BLaER1 treated with 17β-estradiol and CSF1 and Interleukin-3, amounts not matched to agents 10 nM and 100 nM (cell line): ENCODE data around the gene FAM3D.

Experiments
- H3K27ac ChIP-seq, 11 experiments: shearing (Covaris generic); formaldehyde crosslinking; 2 replicates each; pipeline ENCODE4 v1.8.1; 2022
- H3K27me3 ChIP-seq, 11 experiments: shearing (Covaris generic); formaldehyde crosslinking; 2 replicates each; pipeline ENCODE4 v1.8.1; 2022
- H3K36me3 ChIP-seq, 11 experiments: shearing (Covaris generic); formaldehyde crosslinking; 2 replicates each; pipeline ENCODE4 v1.8.1; 2022
- H3K4me1 ChIP-seq, 10 experiments: shearing (Covaris generic); formaldehyde crosslinking; 2 replicates each; pipeline ENCODE4 v1.8.1; 2022
- H3K4me2 ChIP-seq, 11 experiments: shearing (Covaris generic); formaldehyde crosslinking; 2 replicates each; pipeline ENCODE4 v1.8.1; 2022
- H3K4me3 ChIP-seq, 10 experiments: shearing (Covaris generic); formaldehyde crosslinking; 2 replicates each; pipeline ENCODE4 v1.8.1; 2022
- H3K9ac ChIP-seq, 11 experiments: shearing (Covaris generic); formaldehyde crosslinking; 2 replicates each; pipeline ENCODE4 v1.8.1; 2022
- H3K9me3 ChIP-seq, 11 experiments: shearing (Covaris generic); formaldehyde crosslinking; replicated peaks in 1 of 11; 2 replicates each; pipeline ENCODE4 v1.8.1; 2022
- H4K20me1 ChIP-seq, 11 experiments: shearing (Covaris generic); formaldehyde crosslinking; 2 replicates each; pipeline ENCODE4 v1.8.1; 2022
- Cebpa-rat ChIP-seq, 11 experiments: shearing (Covaris generic); IDR thresholded peaks; 2 replicates each; pipeline ENCODE4 v1.8.1; 2022

Gene FAM3D

GRCh38 chr3:58637509-58637908, 29.1 kb downstream of the FAM3D start:
- no peaks in the 10 kb centered on the region for H3K9me3 ChIP-seq
- H3K36me3 ChIP-seq: no peaks in the 10 kb centered on the region
- TF ChIP-seq Cebpa-rat (IDR thresholded peaks at IDR 0.05): no peak
- peak overlapping the region in 3 of 11 experiments; percentile 32 to 83 (median 68); a peak in 3 of 22 replicates for H3K27ac ChIP-seq
- H3K4me1 ChIP-seq: peaks cover 15 to 87% (median 66%) of the 10 kb centered on the region in 10 experiments; a peak in 19 of 20 replicates
- H3K4me2 ChIP-seq: peak overlapping the region in 8 of 11 experiments; percentile 74 to 98 (median 87); a peak in 14 of 22 replicates
- 0 out of 22 replicates have a peak, but pooled peaks cover 0 to 6% (median 0%) of the 10 kb centered on the region in 11 experiments for H4K20me1 ChIP-seq
- 0 out of 22 replicates have a peak overlapping the region, but pooled peaks of 2 of the 11 experiments have one; percentile 1 to 18 for H3K9ac ChIP-seq
- H3K4me3 ChIP-seq: no peak overlapping the region
- H3K27me3 ChIP-seq: peaks cover 0 to 8% (median 0%) of the 10 kb centered on the region in 11 experiments; a peak in 2 of 22 replicates

GRCh38 chr3:58635371-58636285, 30.9 kb downstream of the FAM3D start:
- Histone ChIP-seq H3K27ac (peak overlapping the region in 4 of 11 experiments; percentile 49 to 83 (median 72); a peak in 8 of 22 replicates), H3K9me3 (no peaks in the 10 kb centered on the region), H3K9ac (peak overlapping the region in 5 of 11 experiments; percentile 2 to 72 (median 48); a peak in 9 of 22 replicates), H4K20me1 (no peaks in the 10 kb centered on the region), H3K27me3 (peaks cover 0 to 8% (median 0%) of the 10 kb centered on the region in 11 experiments; a peak in 2 of 22 replicates), H3K4me2 (peak overlapping the region; percentile 35 to 98 (median 79)), H3K36me3 (no peaks in the 10 kb centered on the region), H3K4me1 (peaks cover 15 to 83% (median 61%) of the 10 kb centered on the region in 10 experiments; a peak in 19 of 20 replicates), H3K4me3 (peak overlapping the region in 4 of 10 experiments; percentile 12 to 32 (median 24); a peak in 4 of 20 replicates)
- TF ChIP-seq Cebpa-rat (IDR thresholded peaks at IDR 0.05): no peak

- Histone ChIP-seq H3K4me3 (no peak overlapping the region), H3K9ac (0 out of 22 replicates have a peak overlapping the region, but pooled peaks of 2 of the 11 experiments have one; percentile 4 to 19), H4K20me1 (no peaks in the 10 kb centered on the region), H3K4me1 (peaks cover 15 to 74% (median 59%) of the 10 kb centered on the region in 10 experiments; a peak in 19 of 20 replicates), H3K27me3 (peaks cover 0 to 8% (median 0%) of the 10 kb centered on the region in 11 experiments; a peak in 2 of 22 replicates), H3K4me2 (peak overlapping the region in 9 of 11 experiments; percentile 31 to 98 (median 79); a peak in 17 of 22 replicates), H3K27ac (peak overlapping the region in 3 of 11 experiments; percentile 50 to 83 (median 63); a peak in 6 of 22 replicates), H3K36me3 (no peaks in the 10 kb centered on the region), H3K9me3 (no peaks in the 10 kb centered on the region)
- no peak for TF ChIP-seq Cebpa-rat (IDR thresholded peaks at IDR 0.05)
These were observed 33.3 kb downstream of the FAM3D start for GRCh38 chr3:58633157-58633865.

GRCh38 chr3:58631742-58632141, 34.8 kb downstream of the FAM3D start:
- TF ChIP-seq Cebpa-rat (IDR thresholded peaks at IDR 0.05): no peak

GRCh38 chr3:58630710-58631092, 35.9 kb downstream of the FAM3D start:
- Histone ChIP-seq H3K9ac (no peak overlapping the region), H3K4me3 (no peak overlapping the region), H3K4me1 (peaks cover 8 to 53% (median 40%) of the 10 kb centered on the region in 10 experiments; a peak in 19 of 20 replicates), H3K27me3 (peaks cover 0 to 5% (median 0%) of the 10 kb centered on the region in 11 experiments; a peak in 2 of 22 replicates), H3K4me2 (no peak overlapping the region), H4K20me1 (no peaks in the 10 kb centered on the region), H3K36me3 (no peaks in the 10 kb centered on the region), H3K27ac (no peak overlapping the region), H3K9me3 (no peaks in the 10 kb centered on the region)
- no peak for TF ChIP-seq Cebpa-rat (IDR thresholded peaks at IDR 0.05)

More at GRCh38 chr3:58631742-58632141, 34.8 kb downstream of the FAM3D start:
- Histone ChIP-seq H3K4me1 (peaks cover 15 to 63% (median 51%) of the 10 kb centered on the region in 10 experiments; a peak in 19 of 20 replicates), H3K36me3 (no peaks in the 10 kb centered on the region), H3K9me3 (no peaks in the 10 kb centered on the region), H3K4me3 (no peak overlapping the region), H3K27me3 (peaks cover 0 to 8% (median 0%) of the 10 kb centered on the region in 11 experiments; a peak in 2 of 22 replicates), H3K27ac (peak overlapping the region in 2 of 11 experiments; percentile 17 to 43; a peak in 1 of 22 replicates), H4K20me1 (no peaks in the 10 kb centered on the region), H3K4me2 (peak overlapping the region in 4 of 11 experiments; percentile 79 to 94 (median 90); a peak in 4 of 22 replicates), H3K9ac (no peak overlapping the region)

- TF ChIP-seq Cebpa-rat (IDR thresholded peaks at IDR 0.05): no peak
- Histone ChIP-seq H3K27me3 (peaks cover 0 to under 1% (median 0%) of the 10 kb centered on the region in 11 experiments; a peak in 2 of 22 replicates), H3K9me3 (no peaks in the 10 kb centered on the region), H3K27ac (no peak overlapping the region), H3K4me1 (peaks cover 3 to 48% (median 35%) of the 10 kb centered on the region in 10 experiments; a peak in 19 of 20 replicates), H4K20me1 (no peaks in the 10 kb centered on the region), H3K36me3 (no peaks in the 10 kb centered on the region), H3K4me3 (no peak overlapping the region), H3K9ac (no peak overlapping the region), H3K4me2 (peak overlapping the region in 1 of 11 experiments; percentile 28; a peak in 1 of 22 replicates)
These were observed 36.4 kb downstream of the FAM3D start for GRCh38 chr3:58630076-58630709.

GRCh38 chr3:58629629-58630028, 36.9 kb downstream of the FAM3D start:
- H4K20me1 ChIP-seq: no peaks in the 10 kb centered on the region
- H3K4me3 ChIP-seq: no peak overlapping the region

More at GRCh38 chr3:58629629-58630028, 36.9 kb downstream of the FAM3D start:
- no peaks in the 10 kb centered on the region for H3K9me3 ChIP-seq
- no peaks in the 10 kb centered on the region for H3K27me3 ChIP-seq
- TF ChIP-seq Cebpa-rat (IDR thresholded peaks at IDR 0.05): no peak
- H3K36me3 ChIP-seq: no peaks in the 10 kb centered on the region
- H3K4me2 ChIP-seq: peak overlapping the region in 1 of 11 experiments; percentile 28; a peak in 1 of 22 replicates
- H3K27ac ChIP-seq: no peak overlapping the region
- H3K9ac ChIP-seq: no peak overlapping the region
- peaks cover 0 to 42% (median 30%) of the 10 kb centered on the region in 10 experiments; a peak in 16 of 20 replicates for H3K4me1 ChIP-seq
